ENCODE data around the gene SLC35F6.

DNA sequence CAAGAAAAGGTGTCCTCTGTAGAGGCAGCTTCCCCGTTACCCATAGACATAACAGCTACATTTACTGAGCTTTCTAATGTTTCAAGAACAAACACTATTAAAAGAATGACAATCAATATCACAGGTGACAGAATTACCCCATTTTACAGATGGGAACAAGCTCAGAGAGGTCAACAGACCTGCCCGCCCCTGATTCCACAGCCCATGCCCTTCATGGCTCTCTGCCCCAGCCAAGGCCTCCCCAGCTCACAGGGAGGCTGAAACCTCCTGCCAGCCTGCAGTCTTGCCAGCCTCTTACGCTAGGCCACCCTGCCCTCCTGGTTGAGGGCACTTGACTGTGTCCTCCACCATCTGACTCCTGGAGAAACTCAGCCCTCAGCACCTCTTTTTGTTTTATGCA lies 19.1 kb upstream of the SLC35F6 start:
- TF ChIP-seq, protein P1, sequence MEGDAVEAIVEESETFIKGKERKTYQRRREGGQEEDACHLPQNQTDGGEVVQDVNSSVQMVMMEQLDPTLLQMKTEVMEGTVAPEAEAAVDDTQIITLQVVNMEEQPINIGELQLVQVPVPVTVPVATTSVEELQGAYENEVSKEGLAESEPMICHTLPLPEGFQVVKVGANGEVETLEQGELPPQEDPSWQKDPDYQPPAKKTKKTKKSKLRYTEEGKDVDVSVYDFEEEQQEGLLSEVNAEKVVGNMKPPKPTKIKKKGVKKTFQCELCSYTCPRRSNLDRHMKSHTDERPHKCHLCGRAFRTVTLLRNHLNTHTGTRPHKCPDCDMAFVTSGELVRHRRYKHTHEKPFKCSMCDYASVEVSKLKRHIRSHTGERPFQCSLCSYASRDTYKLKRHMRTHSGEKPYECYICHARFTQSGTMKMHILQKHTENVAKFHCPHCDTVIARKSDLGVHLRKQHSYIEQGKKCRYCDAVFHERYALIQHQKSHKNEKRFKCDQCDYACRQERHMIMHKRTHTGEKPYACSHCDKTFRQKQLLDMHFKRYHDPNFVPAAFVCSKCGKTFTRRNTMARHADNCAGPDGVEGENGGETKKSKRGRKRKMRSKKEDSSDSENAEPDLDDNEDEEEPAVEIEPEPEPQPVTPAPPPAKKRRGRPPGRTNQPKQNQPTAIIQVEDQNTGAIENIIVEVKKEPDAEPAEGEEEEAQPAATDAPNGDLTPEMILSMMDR (IDR thresholded peaks at IDR 0.05), result no peak
- TF ChIP-seq ZFX (IDR thresholded peaks at IDR 0.05; ENCODE audit: borderline replicate concordance), result no peak

All from 22Rv1 (cell line).